GM19452 (cell line): ENCODE data around the gene GPR176.

Source experiments
- ATAC-seq: cut with Tn5 transposase; IDR thresholded peaks from one replicate; pipeline ENCODE4 v1.9.1; 2021; ENCODE audit not compliant: unreplicated experiment

Gene GPR176

DNA sequence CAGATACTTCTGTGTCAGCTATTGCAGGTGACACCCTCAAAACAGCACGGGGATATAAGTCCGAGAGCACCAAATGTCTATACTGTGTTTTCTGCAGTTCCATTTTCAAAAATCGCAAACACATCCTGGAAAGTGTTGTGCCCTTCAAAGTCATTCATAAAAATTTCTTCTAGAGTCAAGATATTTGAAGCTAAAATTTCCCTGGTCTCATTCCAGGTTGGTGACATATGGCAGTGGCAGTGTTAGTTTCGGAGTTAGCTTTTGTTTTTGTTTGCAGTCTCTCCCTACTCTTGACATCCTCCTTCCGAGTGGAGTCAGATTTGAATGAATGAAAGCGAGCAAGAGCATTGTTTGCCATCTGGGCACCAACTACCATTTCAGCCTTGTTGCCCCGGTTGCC, 134.2 kb downstream of the GPR176 start:
- ATAC-seq, result no peak

DNA sequence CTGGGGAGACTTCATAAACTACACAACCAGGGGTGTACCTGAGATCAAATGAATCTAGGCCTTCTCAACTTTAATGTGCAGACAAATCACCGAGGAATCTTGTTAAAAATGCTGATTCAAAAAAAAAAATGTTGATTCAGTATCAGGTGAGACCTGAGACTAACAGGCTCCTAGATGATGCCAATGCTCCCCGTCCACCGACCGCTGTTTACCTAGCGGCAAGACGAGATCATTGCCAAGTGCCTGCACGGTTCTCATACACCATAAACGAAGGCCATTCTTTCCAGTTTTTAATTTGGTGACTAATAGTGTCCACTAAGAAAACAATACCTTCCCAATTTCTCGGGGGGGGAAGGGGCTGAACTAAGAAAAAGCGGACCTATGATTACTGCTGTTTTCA, 134.9 kb downstream of the GPR176 start:
- ATAC-seq, result no peak

DNA sequence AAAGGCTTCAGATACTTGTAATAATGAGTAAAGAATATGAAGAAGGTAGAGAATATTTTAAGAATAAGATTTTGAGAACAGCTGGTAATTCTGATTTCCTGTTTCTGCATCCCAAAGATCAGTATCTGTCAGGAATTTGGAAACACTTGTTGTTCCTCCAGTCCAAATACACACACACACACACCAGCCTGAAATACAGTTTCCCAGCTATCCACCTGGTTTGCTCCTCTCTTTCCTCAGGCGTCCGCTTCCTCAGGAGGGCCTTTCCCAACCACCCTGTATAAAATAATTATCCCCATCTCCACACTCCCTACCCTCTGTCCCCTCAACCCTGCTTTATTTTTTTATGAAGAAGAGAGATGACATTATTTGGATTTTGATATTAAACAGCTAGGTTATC, 135.4 kb downstream of the GPR176 start:
- ATAC-seq, result no peak

DNA sequence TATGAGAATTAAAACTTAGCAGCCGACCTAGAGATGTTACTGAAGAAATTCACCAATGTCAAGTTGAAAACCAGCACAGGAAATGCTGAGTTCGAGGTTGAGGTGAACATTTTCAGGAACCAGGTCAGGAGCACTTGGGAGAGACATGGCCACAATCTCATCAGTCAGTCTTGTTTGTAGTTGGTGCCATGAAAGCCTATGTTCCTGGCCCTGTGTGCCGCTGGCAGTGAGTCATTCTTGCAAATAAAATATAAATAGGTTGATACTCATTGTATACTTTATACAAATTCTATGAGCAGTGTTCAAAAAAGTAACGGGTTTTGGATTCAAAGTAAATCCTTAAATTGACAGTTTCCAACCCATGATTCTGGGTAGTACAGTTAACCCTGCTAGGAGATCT, 135.9 kb downstream of the GPR176 start:
- ATAC-seq, result no peak

DNA sequence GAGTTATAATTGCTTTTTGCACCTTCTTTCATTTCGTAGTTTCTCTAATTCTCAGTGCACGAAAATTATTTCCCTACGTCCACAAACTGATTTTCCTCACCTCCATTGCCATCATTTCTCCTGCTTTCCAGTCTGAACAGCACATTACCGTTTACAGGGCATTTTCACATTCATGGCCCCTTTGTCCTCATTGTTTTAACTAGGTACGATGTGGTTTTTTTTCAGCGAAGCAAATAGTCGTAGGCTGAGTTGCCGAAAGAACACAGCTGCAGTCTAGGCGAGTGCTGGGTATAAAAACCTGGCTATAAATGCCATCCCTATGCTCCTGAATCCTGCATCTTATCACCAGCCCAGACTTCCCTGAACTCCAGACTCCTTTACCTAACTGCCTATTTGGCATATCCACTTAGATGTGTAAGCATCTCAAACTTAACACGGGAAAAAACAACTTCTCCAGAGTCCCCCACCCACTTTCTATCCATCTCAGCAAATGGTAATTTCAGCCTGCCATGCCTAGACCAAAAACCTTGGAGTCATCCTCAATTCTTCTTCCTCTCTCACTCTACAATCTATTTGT, 136.7 kb downstream of the GPR176 start:
- ATAC-seq, result no peak

DNA sequence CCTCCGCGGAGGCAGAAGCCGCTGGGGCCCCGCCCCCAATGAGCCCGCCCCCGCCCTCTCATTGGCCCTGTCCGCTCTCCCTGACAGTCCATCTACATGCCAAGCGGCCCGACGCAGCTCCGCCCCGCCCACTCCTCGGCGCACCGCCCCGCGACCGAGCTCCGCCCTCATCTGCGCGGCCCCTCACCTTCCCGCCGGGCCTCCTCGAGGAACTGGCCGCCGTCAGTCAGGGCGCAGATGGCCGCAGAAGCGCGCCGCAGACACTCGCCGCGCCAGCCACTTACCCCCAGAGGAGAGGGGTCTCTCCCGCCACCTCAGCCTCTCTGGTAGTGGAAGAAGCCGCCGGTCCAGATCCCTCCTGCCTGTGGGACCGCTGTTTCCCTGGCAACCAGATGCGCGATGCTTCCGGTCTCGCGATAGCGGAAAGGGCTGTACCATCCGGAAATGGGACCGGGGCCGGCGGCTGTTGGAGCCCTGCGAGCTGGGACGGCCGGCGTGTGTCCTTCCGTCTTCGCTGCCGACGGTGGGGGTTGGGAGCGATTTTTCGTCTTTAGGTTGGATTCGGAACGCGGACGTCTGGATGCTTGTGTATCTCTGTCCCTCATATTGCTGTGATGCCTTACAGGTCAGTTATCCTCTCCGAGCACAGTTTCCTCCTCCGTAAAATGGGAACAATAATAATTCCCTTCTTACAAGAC, 137.5 kb downstream of the GPR176 start, which contains the start of gene FSIP1:
TSS of gene FSIP1 (minus strand) at position 401 of the 698 bp plus-strand sequence. CDS start 6,317 bp downstream, outside the sequence.
- peak; percentile 98 for ATAC-seq

DNA sequence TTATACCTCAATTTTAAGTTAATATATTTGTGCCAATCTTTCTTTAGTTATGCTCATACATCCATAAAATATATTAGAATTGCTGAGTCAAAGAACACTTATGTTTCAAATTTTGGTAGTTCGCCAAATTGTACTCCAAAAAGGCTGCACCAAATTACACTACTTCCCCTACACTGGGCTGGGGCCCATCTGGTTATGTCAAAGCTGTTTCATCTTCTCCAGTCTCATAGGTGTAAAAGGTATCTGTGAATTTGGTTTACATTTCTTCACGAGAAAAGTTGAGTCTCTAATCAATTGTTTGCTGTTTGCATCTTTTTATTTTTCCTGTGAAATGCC, 138.1 kb downstream of the GPR176 start:
- ATAC-seq, result no peak

DNA sequence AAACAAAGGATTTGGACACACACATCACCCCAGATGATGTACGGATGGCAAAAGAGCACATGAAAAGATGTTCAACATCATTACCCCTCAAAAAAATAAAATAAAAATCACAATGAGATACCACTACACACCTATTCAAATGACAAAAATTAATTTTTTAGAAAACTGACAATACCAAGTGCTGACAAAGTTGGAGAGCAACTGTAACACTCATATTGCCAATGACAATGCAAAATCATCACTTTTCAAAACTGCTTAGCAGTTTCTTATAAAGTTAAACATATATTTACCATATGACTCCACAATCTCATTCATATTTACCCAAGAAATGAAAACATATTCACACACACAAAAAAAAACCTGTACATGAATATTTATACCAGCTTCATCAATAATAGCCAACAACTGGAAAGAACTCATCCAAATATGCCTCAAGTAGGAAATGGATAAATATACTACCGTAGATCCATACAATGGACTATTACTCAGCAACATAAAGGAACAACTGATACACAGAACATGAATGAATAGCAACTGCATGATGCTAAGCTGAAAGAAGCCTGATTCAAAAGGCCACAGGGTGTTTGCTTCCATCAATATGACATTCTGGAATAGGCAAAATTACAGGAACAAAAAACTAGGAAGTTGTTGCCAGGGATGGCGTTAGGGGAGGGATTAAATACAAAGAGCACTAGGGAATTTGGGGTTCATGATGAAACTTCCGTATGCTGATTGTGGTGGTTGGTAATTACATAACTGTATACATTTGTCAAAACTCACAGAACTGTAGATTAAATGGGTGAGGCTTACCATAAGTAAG, 138.7 kb downstream of the GPR176 start:
- no peak for ATAC-seq

DNA sequence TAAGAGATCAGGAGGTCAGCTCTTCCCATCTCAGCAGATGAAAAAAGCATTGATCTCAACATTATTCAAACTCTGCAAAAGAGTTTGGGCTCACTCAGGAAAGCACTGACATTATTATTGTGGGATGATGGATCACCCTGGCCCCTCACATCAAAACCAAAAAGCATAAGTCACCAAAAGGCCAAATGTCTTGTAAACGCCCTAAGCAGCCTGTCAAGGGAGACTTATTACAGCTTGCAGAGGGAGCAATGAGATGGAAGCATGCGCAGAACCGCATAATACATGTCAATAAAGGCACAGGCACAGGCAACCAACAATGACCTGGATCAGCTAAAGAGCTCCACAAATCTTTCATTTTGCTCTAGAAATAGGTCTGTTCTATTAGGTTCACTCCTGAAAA, 142.0 kb downstream of the GPR176 start:
- no peak for ATAC-seq

DNA sequence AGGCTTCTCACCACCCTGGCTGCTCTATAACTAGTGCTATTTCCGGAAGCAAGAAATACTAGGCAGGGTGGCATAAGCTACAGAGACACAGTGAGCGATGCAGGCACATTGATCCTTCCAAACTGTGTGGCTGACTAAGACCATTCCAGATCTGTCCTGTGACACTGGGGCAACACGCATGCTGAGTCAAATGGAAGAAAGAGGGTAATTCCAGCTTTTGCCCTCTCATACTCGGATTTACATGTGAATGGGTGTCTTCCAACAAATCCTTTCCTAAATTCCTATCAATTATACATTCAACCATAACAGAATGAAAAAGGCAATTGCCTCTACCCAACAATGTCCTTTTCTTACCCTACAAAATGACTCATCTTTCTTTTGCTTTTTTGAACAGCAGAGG, 142.6 kb downstream of the GPR176 start:
- ATAC-seq, result no peak

DNA sequence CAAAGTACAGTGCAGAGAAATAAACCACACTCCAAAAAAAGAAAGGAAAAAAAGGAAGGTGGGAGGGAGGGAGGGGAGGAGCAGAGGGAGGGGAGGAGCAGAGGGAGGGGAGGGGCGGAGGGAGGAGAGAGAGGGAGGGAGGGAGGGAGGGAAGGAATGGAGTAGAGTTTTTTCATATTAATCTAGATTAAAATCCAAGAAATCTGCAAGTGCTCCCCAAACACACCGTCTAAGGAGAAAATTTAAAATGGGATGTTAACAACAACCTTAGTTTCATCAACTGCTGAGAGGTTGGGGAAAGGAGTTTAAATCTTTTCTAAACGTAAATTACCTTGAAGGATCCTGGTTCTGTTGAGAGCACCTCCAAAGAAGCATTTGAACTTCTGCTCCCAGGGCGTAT, 144.0 kb downstream of the GPR176 start:
- ATAC-seq, result no peak

DNA sequence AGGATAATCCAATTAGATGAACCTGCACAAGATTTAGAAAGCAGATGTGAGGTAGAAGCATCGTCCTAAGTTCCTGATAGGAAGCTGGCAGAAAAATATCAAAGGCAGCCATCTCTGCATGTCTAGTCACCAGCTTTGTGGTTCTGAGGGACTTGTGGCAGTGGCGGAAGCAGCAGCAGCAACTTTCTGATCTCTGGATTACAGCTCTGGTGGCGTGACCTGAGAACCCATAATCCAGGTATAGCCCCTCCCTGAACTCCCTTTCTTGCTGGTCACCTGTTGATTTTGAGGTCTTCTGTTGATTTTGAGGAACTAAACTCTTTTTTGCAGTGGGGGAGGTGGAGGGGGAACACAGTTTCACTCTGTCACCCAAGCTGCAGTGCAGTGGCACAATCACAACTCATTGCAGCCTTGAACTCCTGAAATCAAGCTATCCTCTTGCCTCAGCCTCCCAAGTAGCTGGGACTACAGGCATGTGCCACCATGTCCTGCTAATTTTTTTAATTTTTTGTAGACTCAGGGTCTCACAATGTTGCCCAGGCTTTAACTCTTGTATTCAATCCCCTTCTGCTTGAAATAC, 145.3 kb downstream of the GPR176 start:
- no peak for ATAC-seq

DNA sequence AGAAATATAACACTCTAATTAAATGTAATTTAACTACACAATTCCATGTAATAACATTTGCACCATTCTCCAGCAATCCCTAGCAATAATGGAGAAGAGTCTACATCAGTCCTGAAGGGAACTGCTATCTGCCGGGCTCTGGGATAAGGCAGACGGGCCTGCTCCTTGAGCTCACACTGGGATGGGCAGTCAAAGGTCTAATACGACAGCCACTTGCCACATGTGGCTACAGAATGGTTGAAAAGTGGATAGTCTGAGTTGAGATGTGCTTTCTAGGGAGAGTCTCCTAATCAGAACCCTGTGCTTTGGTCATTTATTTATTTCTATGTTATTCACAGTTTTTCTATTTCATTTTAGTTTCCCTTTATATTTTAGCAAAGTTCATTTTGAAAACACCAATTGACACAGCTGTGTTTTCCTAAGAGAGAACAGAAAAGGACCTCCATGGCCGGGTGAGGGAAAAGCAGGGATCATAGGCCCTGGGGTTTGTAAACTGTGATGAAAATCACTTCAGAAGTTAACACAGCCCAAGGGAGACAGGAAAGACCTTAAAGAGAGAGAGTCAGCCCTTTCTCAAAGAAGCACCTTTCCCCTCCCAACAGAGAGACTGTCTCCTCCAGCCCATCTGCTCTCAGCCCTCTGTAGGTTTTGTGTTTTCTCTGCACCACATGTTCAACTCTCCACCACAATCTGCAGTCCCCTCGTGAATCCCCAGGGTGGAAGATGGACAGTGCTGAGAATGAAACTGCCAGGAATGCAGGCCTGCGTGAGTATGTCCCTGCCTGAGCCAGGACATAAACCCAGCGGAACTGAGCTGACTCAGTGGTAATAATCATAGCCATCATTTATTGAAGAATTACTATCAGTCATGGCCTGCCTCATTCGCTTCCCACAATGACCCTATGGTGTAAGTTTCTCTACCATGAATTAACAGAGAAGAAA, 149.0 kb downstream of the GPR176 start:
- no peak for ATAC-seq

DNA sequence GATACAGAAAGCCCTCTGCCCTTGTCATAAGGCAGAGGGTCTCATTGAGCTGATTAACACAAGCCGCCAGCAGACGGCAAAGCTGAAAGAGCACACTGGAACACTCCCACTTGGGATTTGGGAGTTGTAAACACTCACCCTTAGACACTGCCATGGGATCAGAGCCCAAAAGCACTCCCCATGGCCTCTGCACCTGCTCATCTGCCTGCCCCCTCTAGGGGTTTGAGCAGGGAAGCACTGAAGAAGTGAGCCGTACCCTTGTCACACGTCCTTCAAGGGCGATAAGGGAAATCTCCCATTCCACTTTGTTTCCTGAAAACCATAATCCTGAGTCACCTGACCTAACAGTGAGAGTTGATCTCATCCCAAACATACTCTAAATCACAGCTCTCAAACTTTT, 152.1 kb downstream of the GPR176 start:
- no peak for ATAC-seq

DNA sequence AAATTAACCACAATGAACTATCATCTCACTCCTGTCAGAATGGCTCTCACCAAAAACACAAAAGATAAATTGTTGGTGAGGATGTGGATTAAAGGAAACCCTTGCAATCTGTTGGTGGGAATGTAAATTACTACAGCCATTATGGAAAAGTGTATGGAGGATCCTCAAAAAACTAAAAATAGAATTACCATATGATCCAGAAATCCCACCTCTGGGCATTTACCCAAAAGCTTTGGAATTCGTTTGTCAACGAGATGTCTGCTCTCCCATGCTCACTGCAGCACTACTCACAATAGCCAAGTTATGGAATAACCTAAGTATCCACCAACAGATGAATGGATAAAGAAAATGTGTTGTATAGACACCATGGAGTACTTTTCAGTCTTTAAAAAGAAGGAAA, 159.1 kb downstream of the GPR176 start:
- ATAC-seq, result no peak

DNA sequence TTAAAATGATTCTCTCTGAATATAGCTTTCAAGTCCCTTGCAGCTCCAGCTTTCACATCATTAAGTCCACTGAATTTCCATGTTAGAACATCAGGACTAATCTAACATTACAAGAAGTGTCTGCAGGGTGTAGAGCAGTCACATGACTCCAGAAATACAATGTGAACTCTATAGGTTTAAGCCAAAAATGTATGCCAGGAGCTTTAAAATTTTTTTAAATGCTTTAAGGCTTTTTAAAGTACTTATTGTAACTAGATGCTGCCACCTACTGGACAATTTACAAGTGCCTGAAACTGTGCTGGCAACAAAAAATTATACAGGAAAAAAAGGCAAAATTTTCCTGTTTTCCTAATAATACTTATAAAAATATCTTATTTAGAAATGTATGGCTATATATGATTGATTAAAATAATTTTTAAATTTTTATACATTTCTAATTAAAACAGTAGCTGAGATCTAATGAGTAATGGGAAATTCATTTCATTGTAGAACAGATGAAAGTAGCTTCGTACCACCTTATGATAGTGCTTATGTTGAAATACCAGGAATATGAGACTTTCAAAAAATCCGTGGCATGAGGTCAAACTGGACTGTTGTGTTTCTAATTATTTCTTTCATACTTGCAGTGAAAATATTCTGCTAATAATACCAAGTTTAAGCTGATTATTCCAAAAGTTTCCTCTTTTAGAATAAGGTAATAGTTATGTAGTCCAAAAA, 163.1 kb downstream of the GPR176 start:
- ATAC-seq, result no peak

DNA sequence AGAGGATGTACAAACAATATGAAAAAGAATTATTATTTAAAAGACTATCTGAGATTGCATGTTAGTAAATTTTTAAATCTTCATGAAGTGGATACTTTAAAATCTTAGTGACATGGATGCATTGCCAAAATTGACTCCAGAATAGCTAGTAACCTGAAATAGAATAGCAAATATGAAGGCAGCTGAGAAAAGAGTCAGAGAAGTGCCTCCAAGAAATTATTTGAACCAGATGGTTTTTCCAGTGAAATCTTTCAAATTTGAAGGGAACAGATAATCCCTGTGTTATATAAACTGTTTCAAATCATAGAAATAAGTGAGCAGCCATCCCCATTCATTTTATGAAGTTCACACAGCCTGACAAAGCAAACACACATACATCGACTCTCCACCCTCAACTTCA, 167.1 kb downstream of the GPR176 start:
- no peak for ATAC-seq

DNA sequence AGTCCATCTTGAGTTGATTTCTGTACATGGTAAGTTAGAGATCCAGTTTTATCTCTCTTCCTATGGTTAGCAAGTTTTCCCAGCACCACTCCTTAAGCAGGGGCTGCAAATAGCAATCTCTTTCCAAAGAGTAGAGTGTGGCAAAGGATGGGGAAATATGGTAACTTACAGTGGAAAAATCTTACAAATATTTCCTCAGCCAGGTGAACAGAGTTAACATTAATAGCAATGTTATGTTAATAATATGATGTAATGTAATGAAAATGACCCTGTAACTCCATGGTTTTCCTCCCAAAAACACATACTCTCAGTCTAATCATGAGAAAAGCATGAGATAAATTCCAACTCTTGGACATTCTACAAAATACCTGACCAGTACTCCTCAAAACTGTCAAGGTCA, 167.8 kb downstream of the GPR176 start:
- no peak for ATAC-seq
